ENCODE results near the gene CD6. TPM values are rescaled to one million over a fixed set of nuclear protein-coding genes. Genes with fewer than 3 reads are reported as not detected.

Gene CD6
- total and polyA plus RNA-seq, 2 of the 8 experiments (the other 6 are each of a cell fraction or from before 2014, with no cell fraction given) = 0.03 TPM; not detected in 1

GRCh38 chr11:60937811-60938210, 33.7 kb upstream of the CD6 start (continued):
- TF ChIP-seq HDAC2 (IDR thresholded peaks at IDR 0.05; ENCODE audit: borderline replicate concordance in 1 of 2, low read depth in 2 of 2, low read length in 2 of 2) (no peak), CTBP2 (IDR thresholded peaks at IDR 0.05; ENCODE audit: borderline replicate concordance, insufficient read depth, insufficient read length, low read length) (no peak), CREB1 (IDR thresholded peaks at IDR 0.05) (no peak)

All from H1 (cell line).